Stimulated activated CD8-positive, alpha-beta memory T cell treated with anti-CD3 and anti-CD28 coated beads, Interleukin-4, amount 100 ng/mL, for 48 hours (primary cell): Measurements from ENCODE around the gene RNF151.

Source experiments
- DNase-seq: peaks from one replicate; pipeline ENCODE4 v3.0.0-alpha.2; 2020

Gene RNF151

DNA sequence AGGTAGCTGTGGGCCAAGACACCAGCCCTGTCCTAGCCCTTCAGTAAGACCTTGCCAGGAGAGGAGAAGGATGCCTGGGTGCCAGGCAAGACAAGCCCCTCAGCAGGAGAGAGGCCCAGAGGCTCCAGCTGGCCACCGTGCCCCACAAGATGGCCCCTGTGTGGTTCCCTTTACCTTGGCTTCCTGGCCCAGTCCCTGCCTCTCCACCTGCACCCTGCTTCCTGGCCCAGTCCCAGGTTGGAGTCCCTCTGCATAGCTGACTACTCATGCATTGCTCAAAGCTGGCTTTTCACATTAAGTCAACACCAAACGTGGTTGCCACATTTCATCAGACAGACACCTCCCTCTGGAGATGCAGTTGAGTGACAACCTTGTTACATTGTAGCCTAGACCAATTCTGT is 27.1 kb downstream of the RNF151 start:
- no peak for DNase-seq

- no peak for DNase-seq
Observed at GRCh38 chr16:1997494-1998359, 31.1 kb downstream of the RNF151 start.

DNA sequence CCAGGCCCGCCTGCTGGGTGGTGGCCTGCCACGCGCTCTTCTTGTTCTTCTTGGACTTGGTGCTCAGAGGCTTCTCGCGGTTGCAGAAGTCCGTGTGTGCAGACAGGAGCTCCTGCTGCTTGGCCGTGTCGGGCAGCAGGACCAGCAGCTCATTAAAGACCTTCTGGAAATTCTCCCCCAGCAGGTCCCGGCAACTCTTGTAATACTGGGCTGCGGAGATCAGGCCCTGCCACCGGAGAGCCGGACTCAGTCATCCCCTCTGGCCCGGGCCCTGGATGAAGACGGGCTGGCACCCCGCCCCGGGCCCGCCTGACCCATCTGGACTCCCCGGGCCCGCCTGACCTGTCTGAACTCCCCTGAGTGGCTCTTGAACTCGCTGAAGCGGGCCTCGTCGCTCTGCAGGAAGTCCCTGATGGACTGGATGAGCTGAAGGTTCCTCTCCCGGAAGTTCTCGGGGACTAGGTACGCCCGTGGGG is 31.7 kb downstream of the RNF151 start:
- DNase-seq: no peak

- DNase-seq: no peak
Observed at GRCh38 chr16:1998852-1999801, 32.5 kb downstream of the RNF151 start.

DNA sequence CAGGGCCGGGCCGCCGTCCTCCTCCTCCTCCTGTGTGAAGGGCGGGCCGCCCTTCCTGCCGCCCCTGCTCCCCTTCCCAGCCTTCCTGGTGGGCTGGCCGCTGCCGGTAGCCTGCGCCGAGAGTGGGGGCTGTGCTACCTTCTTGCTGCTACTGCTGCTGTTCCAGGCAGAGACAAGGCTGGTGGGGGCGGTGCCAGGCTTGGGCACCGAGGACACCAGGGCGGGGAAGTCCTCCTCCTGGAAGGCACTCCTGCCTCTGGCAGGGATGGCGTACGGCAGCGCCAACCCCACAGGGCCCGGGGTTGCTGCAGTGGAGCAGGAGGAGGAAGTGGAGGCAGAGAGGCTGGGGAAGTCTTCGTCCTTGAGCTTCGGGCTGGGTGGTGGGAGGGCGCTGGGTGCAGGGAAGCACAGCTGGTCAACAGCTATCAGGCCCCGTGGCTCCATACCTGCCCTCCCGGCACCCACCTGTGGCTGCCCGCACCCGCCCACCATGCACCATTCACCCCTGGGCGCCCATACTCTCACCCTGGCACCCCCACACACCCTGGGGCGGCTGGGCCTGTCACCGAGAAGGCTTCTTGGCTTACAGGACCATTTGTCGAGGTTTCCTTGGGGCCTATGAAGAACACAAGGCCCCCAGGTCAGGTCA is 33.3 kb downstream of the RNF151 start:
- no peak for DNase-seq

GRCh38 chr16:2001035-2001434 is 34.4 kb downstream of the RNF151 start:
- no peak for DNase-seq

- DNase-seq: no peak
Observed at GRCh38 chr16:2001456-2002355, 35.0 kb downstream of the RNF151 start.

GRCh38 chr16:2002406-2003230 is 36.0 kb downstream of the RNF151 start:
- no peak for DNase-seq

- no peak for DNase-seq
Observed at GRCh38 chr16:2003231-2003826, 36.7 kb downstream of the RNF151 start.

GRCh38 chr16:2003827-2004641 is 37.4 kb downstream of the RNF151 start:
- DNase-seq: peak; percentile 94

- no peak for DNase-seq
Observed at GRCh38 chr16:2004795-2005517, 38.3 kb downstream of the RNF151 start.

DNA sequence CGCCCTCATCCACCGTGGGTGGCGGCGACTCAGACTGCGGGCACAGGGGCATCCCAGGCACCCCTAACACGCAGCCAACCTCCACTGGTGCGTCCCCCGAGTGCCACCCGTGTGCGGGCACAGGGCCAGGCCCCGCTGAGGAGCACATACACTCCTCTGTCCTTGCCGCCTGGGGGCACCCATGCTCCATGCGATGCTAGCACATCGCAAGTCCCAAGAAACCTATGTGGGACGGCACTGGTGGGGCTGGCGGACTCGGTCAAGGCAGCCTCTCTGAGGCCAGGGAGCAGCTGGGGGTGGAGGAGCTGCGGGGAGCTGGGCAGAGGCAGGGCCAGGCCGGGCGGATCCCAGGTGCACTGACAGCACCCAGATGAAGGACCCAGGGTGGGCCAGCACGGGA is 39.0 kb downstream of the RNF151 start:
- no peak for DNase-seq

- DNase-seq: no peak
Observed at GRCh38 chr16:2006317-2006716, 39.7 kb downstream of the RNF151 start.

- no peak for DNase-seq
Observed at GRCh38 chr16:2007081-2007836, 40.6 kb downstream of the RNF151 start.

GRCh38 chr16:2008009-2008526 is 41.4 kb downstream of the RNF151 start:
- DNase-seq: peak; percentile 67

GRCh38 chr16:2008631-2009163 is 42.0 kb downstream of the RNF151 start:
- DNase-seq: peak; percentile 64

GRCh38 chr16:2009164-2009711 is 42.6 kb downstream of the RNF151 start:
- no peak for DNase-seq
